Parathyroid adenoma (tissue), 2 donors: ENCODE measurements around the gene SGPP2.

Experiments
- H2AFZ ChIP-seq: fragments of 300-600 bp; sonication (generic); one replicate; pipeline ENCODE4 v1.7.0; 2017; ENCODE audit warnings: antibody characterized with exemption, mild to moderate bottlenecking
- H3K27ac ChIP-seq: fragments of 300-600 bp; sonication (generic); one replicate; pipeline ENCODE4 v1.7.0; 2017
- H3K27me3 ChIP-seq: fragments of 300-600 bp; sonication (generic); one replicate; pipeline ENCODE4 v1.7.0; 2017; ENCODE audit warnings: low read length; ENCODE audit not compliant: control insufficient read depth, insufficient read depth
- H3K36me3 ChIP-seq: fragments of 300-600 bp; sonication (generic); one replicate; pipeline ENCODE4 v1.7.0; 2017; ENCODE audit warnings: low read length; ENCODE audit not compliant: control insufficient read depth, insufficient read depth
- H3K4me1 ChIP-seq: fragments of 300-600 bp; sonication (generic); one replicate; pipeline ENCODE4 v1.7.0; 2017; ENCODE audit warnings: control low read depth
- H3K4me2 ChIP-seq: fragments of 300-600 bp; sonication (generic); one replicate; pipeline ENCODE4 v1.7.0; 2017; ENCODE audit warnings: low read length
- H3K4me3 ChIP-seq: fragments of 300-600 bp; sonication (generic); one replicate; pipeline ENCODE4 v1.7.0; 2017; ENCODE audit warnings: low read depth, low read length
- H3K79me2 ChIP-seq: fragments of 300-600 bp; sonication (generic); one replicate; pipeline ENCODE4 v1.7.0; 2017; ENCODE audit warnings: control low read depth
- H3K9ac ChIP-seq: fragments of 300-600 bp; sonication (generic); one replicate; pipeline ENCODE4 v1.7.0; 2017; ENCODE audit warnings: mild to moderate bottlenecking
- H3K9me3 ChIP-seq: fragments of 300-600 bp; sonication (generic); one replicate; pipeline ENCODE4 v1.7.0; 2017; ENCODE audit warnings: low read length; ENCODE audit not compliant: control insufficient read depth
- CTCF ChIP-seq: fragments of 300-600 bp; sonication (generic); IDR thresholded peaks from one replicate; pipeline ENCODE4 v1.7.0; 2017; ENCODE audit warnings: antibody characterized with exemption, mild to moderate bottlenecking
- donor health status: primary hyperparathyroidism.

The SGPP2 gene

DNA sequence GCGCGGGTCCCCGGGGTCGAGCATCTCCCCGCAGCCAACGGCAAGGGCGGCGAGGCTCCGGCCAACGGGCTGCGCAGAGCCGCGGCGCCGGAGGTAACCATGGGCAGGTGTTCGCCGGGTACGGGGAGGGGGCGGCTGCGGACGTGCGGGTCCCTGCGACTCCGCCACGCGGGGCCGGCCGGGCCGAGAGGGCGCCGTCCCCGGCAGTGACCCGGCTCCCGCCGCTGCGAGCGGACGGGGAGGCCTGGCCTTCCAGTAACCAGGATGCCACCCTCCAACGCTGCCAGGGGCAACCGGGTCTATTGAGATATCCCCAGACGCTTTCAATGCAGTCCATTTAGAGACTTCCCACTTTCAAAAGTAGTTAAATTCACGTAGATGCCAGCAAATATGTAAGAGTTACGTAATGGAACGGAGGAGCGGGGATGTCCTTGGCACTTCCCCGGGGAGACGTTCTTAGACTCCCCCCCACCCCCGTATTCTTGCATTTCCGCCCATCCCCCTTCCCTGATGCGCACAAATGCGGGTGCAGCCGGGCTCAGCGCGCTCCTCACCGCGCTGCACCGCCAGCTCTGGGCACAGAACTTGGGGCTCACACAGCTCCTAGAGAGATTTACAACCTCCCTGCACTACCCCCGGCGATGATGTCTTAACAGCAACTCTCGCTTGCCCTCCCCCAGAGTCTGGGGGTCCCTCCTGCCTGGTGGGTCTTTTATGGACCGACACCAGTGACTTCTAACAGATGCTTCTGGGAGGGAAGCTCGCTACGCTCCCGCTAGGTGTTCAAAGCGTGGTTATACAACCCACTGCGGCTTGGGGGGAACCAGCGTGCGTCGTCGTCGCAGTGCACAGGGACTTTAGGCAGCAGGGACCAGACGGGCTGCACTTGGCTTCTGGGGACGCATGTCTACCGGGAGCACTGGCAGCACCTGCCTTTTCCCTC is 657 bp downstream of the SGPP2 start:
- TF ChIP-seq CTCF: no peak
- Histone ChIP-seq H3K36me3 (no peaks in the 10 kb centered on the region), H3K4me3 (peak overlapping the region; percentile 63), H3K4me1 (no peaks in the 10 kb centered on the region), H3K4me2 (peak overlapping the region; percentile 88), H3K27me3 (no peaks in the 10 kb centered on the region), H3K79me2 (no peaks in the 10 kb centered on the region), H2AFZ (peak overlapping the region; percentile 79), H3K9me3 (no peaks in the 10 kb centered on the region), H3K9ac (no peak overlapping the region), H3K27ac (no peak overlapping the region)

GRCh38 chr2:222427646-222428301 is 3.4 kb downstream of the SGPP2 start:
- no peaks in the 10 kb centered on the region for H3K9me3 ChIP-seq
- H3K36me3 ChIP-seq: no peaks in the 10 kb centered on the region
- H3K9ac ChIP-seq: no peak overlapping the region
- no peak overlapping the region for H3K27ac ChIP-seq
- H3K4me2 ChIP-seq: no peak overlapping the region
- H3K79me2 ChIP-seq: no peaks in the 10 kb centered on the region
- no peaks in the 10 kb centered on the region for H3K4me1 ChIP-seq
- H3K4me3 ChIP-seq: no peak overlapping the region
- H3K27me3 ChIP-seq: no peaks in the 10 kb centered on the region
- H2AFZ ChIP-seq: no peak overlapping the region
- TF ChIP-seq CTCF: no peak

- no peaks in the 10 kb centered on the region for H3K9me3 ChIP-seq
- H3K36me3 ChIP-seq: no peaks in the 10 kb centered on the region
- H3K27ac ChIP-seq: no peak overlapping the region
- no peaks in the 10 kb centered on the region for H3K4me1 ChIP-seq
- no peaks in the 10 kb centered on the region for H3K79me2 ChIP-seq
- no peaks in the 10 kb centered on the region for H3K27me3 ChIP-seq
- TF ChIP-seq CTCF: no peak
- H3K4me3 ChIP-seq: no peak overlapping the region
- no peak overlapping the region for H2AFZ ChIP-seq
- H3K9ac ChIP-seq: no peak overlapping the region
- no peak overlapping the region for H3K4me2 ChIP-seq
Observed at GRCh38 chr2:222430071-222430470, 5.7 kb downstream of the SGPP2 start.

GRCh38 chr2:222430681-222431080 is 6.3 kb downstream of the SGPP2 start:
- H3K4me1 ChIP-seq: no peaks in the 10 kb centered on the region
- H2AFZ ChIP-seq: no peak overlapping the region
- no peak overlapping the region for H3K4me2 ChIP-seq
- no peak overlapping the region for H3K4me3 ChIP-seq
- no peak overlapping the region for H3K27ac ChIP-seq
- no peaks in the 10 kb centered on the region for H3K36me3 ChIP-seq
- H3K9me3 ChIP-seq: no peaks in the 10 kb centered on the region
- no peak overlapping the region for H3K9ac ChIP-seq
- H3K79me2 ChIP-seq: no peaks in the 10 kb centered on the region
- H3K27me3 ChIP-seq: no peaks in the 10 kb centered on the region
- TF ChIP-seq CTCF: no peak
